ENCODE results near the gene DCDC1.
"Not testable (repeated sequence)": the region's sequence is repeated elsewhere in the genome, so short reads cannot be mapped to it uniquely, and the experiment has no call there.

Gene DCDC1

GRCh38 chr11:30985536-30985935, 384.0 kb downstream of the DCDC1 start:
- no peaks in the 10 kb centered on the region for H3K27me3 Mint-ChIP-seq (ENCODE audit: low read depth)
- H3K9me3 Mint-ChIP-seq, result no peaks in the 10 kb centered on the region
- no peaks in the 10 kb centered on the region for H3K36me3 Mint-ChIP-seq (ENCODE audit: low read depth)
- H3K4me1 Mint-ChIP-seq (ENCODE audit: low read depth), result no peaks in the 10 kb centered on the region
- H3K4me3 Mint-ChIP-seq, result no peak overlapping the region
- H3K27ac Mint-ChIP-seq, result no peak overlapping the region

DNA sequence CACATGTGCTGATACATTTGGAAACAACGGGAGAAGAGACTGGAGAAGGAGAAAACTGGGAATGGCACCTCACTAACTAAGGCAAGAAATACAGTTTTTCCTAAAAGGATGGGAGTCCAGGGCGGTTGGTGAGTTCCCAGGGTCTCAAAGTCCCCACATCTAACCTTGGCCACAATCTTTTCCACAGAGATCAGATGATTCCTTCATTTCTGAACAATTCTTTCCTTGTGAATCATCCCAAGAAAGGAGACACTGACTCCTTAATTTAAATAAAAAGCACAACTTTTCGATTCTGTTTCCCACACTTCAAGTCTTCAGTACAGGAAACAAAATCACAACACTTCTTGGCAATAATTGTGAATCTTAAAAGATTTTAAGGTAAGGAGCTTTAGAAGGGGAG, 384.7 kb downstream of the DCDC1 start:
- H3K4me3 Mint-ChIP-seq, result no peak overlapping the region
- H3K27me3 Mint-ChIP-seq (ENCODE audit: low read depth), result no peaks in the 10 kb centered on the region
- H3K36me3 Mint-ChIP-seq (ENCODE audit: low read depth), result no peaks in the 10 kb centered on the region
- H3K27ac Mint-ChIP-seq, result no peak overlapping the region
- H3K9me3 Mint-ChIP-seq, result no peaks in the 10 kb centered on the region
- H3K4me1 Mint-ChIP-seq (ENCODE audit: low read depth), result no peaks in the 10 kb centered on the region

DNA sequence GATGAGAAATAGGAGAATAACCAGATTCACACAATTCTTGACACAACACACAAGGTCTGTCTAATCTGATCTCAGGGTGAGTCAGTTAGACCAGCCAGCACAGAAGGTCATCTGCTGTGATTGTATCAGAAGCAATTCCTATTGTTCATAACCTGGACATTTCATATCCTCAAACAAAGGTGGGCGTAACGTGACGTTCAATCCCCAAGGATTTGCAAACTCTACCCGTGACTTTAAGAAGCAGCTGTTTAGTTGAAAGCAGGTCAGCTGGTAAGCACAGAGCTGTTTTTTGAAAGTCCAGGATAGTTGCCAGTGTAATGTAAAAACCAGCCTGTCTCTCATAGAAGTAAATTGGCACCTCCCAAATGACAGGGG, 385.1 kb downstream of the DCDC1 start:
- H3K27me3 Mint-ChIP-seq (ENCODE audit: low read depth), result no peaks in the 10 kb centered on the region
- H3K36me3 Mint-ChIP-seq (ENCODE audit: low read depth), result no peaks in the 10 kb centered on the region
- no peak overlapping the region for H3K27ac Mint-ChIP-seq
- H3K4me1 Mint-ChIP-seq (ENCODE audit: low read depth), result no peaks in the 10 kb centered on the region
- no peaks in the 10 kb centered on the region for H3K9me3 Mint-ChIP-seq
- no peak overlapping the region for H3K4me3 Mint-ChIP-seq

GRCh38 chr11:30983776-30984441, 385.6 kb downstream of the DCDC1 start:
- no peaks in the 10 kb centered on the region for H3K36me3 Mint-ChIP-seq (ENCODE audit: low read depth)
- H3K4me3 Mint-ChIP-seq, result no peak overlapping the region
- H3K27me3 Mint-ChIP-seq (ENCODE audit: low read depth), result no peaks in the 10 kb centered on the region
- no peak overlapping the region for H3K27ac Mint-ChIP-seq
- no peaks in the 10 kb centered on the region for H3K4me1 Mint-ChIP-seq (ENCODE audit: low read depth)
- no peaks in the 10 kb centered on the region for H3K9me3 Mint-ChIP-seq

DNA sequence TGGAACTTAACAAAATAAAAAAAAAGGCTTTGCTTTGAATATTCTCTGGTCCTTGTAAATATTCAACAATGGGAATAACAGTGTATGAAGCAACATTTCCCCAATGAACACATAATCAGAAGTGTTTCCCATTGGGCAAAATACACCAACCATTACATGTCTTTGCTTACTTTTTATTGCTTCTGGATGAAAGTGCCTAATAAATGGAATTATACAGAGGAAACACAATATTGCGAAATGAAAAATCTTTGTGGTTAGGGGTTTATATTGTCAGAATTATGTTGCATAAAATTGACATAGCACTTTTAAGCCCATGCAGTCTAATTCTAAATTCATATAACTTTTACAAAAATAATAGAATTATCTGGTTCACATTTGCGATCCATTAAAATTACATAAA, 386.4 kb downstream of the DCDC1 start:
- H3K27ac Mint-ChIP-seq, result no peak overlapping the region
- no peaks in the 10 kb centered on the region for H3K4me1 Mint-ChIP-seq (ENCODE audit: low read depth)
- H3K9me3 Mint-ChIP-seq, result no peaks in the 10 kb centered on the region
- H3K4me3 Mint-ChIP-seq, result no peak overlapping the region
- no peaks in the 10 kb centered on the region for H3K27me3 Mint-ChIP-seq (ENCODE audit: low read depth)
- H3K36me3 Mint-ChIP-seq (ENCODE audit: low read depth), result no peaks in the 10 kb centered on the region

DNA sequence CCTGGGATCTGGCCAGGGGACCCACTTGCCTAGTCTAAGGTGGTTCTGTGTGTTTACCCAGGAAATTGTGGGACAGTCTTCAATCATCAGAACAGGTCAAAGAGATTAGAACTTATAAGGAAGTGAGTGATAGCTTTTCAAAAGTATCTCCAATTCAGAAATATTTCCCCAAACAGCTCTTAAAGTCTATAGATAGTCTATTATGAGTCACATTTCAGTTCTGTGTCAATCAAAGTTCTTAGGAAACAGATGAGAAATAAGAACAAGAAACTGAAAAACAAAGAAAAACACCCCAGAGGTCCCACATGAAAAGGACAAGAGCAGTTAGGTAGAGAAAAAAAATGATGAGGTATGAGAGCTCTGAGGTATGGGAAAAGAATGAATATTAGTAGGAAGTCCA, 402.0 kb downstream of the DCDC1 start:
- Mint-ChIP-seq H3K4me3 (no peak overlapping the region), H3K27me3 (ENCODE audit: low read depth) (no peaks in the 10 kb centered on the region), H3K9me3 (peaks cover 19% of the 10 kb centered on the region), H3K36me3 (ENCODE audit: low read depth) (no peaks in the 10 kb centered on the region), H3K27ac (no peak overlapping the region), H3K4me1 (ENCODE audit: low read depth) (no peaks in the 10 kb centered on the region)

DNA sequence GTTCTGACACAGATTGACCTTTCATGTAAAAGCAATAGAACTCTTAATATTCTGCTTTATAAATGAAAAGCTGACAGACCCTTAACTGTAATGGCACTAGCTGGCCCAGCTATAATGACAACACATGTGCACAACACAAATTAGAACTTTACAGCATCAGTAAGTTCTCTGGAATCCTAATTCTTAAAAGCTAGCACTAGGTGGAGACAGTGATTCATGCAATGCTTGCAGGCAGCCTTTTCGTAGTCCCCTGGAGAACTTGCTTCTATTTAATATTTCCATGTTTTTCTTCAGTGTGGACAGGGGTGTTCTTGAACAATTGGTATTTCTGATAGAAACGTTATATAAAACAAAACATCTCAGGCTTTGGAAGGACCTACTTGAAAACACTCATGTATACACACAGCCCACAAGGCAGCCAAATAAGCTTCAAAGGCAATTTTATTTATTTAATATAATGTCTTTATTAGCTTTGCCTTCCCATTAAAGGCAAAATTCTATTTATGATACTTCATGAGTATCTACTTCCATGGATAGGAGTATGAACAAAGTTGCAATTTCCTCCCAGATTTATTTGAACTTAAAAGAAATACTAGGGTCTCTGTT, 409.0 kb downstream of the DCDC1 start:
- no peak overlapping the region for H3K4me3 Mint-ChIP-seq

GRCh38 chr11:30956751-30957150, 412.8 kb downstream of the DCDC1 start:
- Mint-ChIP-seq H3K27me3 (ENCODE audit: low read depth) (no peaks in the 10 kb centered on the region), H3K9me3 (no peaks in the 10 kb centered on the region), H3K27ac (no peak overlapping the region), H3K36me3 (ENCODE audit: low read depth) (no peaks in the 10 kb centered on the region), H3K4me1 (ENCODE audit: low read depth) (no peaks in the 10 kb centered on the region), H3K4me3 (no peak overlapping the region)

More for the DNA sequence above, 409.0 kb downstream of the DCDC1 start:
- no peaks in the 10 kb centered on the region for H3K4me1 Mint-ChIP-seq (ENCODE audit: low read depth)
- H3K9me3 Mint-ChIP-seq, result no peaks in the 10 kb centered on the region
- no peaks in the 10 kb centered on the region for H3K27me3 Mint-ChIP-seq (ENCODE audit: low read depth)
- no peaks in the 10 kb centered on the region for H3K36me3 Mint-ChIP-seq (ENCODE audit: low read depth)
- H3K27ac Mint-ChIP-seq, result no peak overlapping the region

GRCh38 chr11:30949838-30950237, 419.7 kb downstream of the DCDC1 start:
- Mint-ChIP-seq H3K27ac (no peak overlapping the region), H3K4me3 (no peak overlapping the region), H3K4me1 (ENCODE audit: low read depth) (no peaks in the 10 kb centered on the region), H3K36me3 (ENCODE audit: low read depth) (no peaks in the 10 kb centered on the region), H3K9me3 (peaks cover 3% of the 10 kb centered on the region), H3K27me3 (ENCODE audit: low read depth) (no peaks in the 10 kb centered on the region)

DNA sequence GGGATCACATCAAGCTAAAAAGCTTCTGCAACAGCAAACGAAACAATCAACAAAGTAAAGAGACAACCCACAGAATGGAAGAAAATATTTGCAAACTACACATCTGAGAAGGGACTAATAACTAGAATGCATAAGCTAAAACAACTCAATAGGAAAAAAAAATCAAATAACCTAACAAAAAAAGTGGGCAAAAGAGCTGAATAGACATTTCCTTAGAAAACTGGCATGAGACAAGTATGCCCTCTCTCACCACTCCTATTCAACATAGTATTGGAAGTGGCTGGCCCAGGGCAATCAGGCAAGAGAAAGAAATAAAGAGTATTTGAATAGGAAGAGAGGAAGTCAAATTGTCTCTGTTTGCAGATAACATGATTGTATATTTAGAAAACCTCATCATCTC, 421.8 kb downstream of the DCDC1 start:
- not testable (repeated sequence) for H3K4me1 Mint-ChIP-seq (ENCODE audit: low read depth); H3K9me3 Mint-ChIP-seq; H3K4me3 Mint-ChIP-seq; H3K27ac Mint-ChIP-seq; H3K36me3 Mint-ChIP-seq (ENCODE audit: low read depth); H3K27me3 Mint-ChIP-seq (ENCODE audit: low read depth)

DNA sequence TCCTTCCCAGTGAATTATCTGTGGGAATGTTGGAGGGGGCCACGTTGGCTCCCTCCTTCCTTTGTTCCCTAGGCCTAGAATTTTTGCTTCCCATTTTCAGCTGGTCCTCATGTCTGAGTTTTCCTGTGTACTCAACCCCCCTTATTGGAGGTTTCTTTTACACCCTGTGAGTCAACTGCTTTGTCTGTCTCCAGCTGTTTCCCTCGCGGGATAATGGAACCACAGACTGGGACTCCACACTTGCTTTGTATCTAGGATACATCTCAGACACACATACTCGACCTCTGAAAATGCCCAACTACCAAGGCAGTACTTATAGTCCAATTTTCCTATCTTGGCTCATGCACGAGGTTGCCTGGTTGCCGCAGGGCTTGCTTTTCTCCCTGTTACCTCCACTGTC, 430.7 kb downstream of the DCDC1 start:
- Mint-ChIP-seq H3K27ac (no peak overlapping the region), H3K27me3 (ENCODE audit: low read depth) (no peaks in the 10 kb centered on the region), H3K4me3 (no peak overlapping the region), H3K4me1 (ENCODE audit: low read depth) (no peaks in the 10 kb centered on the region), H3K9me3 (peaks cover 10% of the 10 kb centered on the region), H3K36me3 (ENCODE audit: low read depth) (no peaks in the 10 kb centered on the region)

GRCh38 chr11:30938171-30938570, 431.4 kb downstream of the DCDC1 start:
- H3K4me1 Mint-ChIP-seq (ENCODE audit: low read depth), result no peaks in the 10 kb centered on the region
- H3K27ac Mint-ChIP-seq, result no peak overlapping the region
- H3K4me3 Mint-ChIP-seq, result no peak overlapping the region
- H3K9me3 Mint-ChIP-seq, result peaks cover 10% of the 10 kb centered on the region
- no peaks in the 10 kb centered on the region for H3K27me3 Mint-ChIP-seq (ENCODE audit: low read depth)
- H3K36me3 Mint-ChIP-seq (ENCODE audit: low read depth), result no peaks in the 10 kb centered on the region

DNA sequence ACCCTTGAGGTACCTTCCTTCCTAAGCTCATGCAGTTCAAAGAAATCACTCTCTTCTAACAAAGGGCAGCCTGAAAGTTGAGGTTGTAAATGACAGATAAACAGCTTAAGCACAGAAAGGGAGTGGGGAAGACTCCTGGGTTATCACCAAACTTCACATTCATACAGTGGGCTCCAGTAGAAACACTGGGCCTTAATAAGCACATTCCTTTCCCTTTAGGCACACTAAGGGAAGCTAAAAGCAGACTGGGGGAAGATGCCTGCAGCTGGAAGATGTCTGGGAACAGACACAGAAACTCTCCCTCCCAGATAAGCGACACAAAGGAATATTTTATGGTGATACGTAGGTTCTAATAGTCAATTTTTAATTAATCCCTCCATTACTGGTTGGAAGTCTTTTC, 433.0 kb downstream of the DCDC1 start:
- Mint-ChIP-seq H3K9me3 (peaks cover 10% of the 10 kb centered on the region), H3K27me3 (ENCODE audit: low read depth) (no peaks in the 10 kb centered on the region), H3K4me1 (ENCODE audit: low read depth) (no peaks in the 10 kb centered on the region), H3K4me3 (no peak overlapping the region), H3K27ac (no peak overlapping the region), H3K36me3 (ENCODE audit: low read depth) (no peaks in the 10 kb centered on the region)

DNA sequence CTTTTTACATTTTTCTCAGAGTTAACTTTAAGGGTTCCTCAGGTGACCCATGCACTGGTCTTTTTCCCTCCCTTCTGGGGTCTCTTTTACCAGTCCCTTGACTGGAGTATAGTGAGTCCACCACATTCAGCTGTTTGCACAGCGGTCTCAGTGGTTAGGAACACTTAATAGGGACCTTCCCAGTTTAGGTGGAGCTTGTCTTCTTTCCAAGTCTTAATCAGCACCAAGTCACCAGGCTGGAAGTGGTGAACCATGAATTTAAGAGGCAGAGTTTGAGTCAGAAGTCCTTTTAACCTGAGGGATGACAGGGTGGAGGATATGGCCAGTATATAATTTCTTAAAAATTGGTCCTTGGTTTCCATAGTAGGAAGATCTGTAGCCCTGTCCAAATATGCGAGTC, 433.7 kb downstream of the DCDC1 start:
- no peaks in the 10 kb centered on the region for H3K36me3 Mint-ChIP-seq (ENCODE audit: low read depth)
- peaks cover 5% of the 10 kb centered on the region for H3K9me3 Mint-ChIP-seq
- H3K4me1 Mint-ChIP-seq (ENCODE audit: low read depth), result no peaks in the 10 kb centered on the region
- H3K27me3 Mint-ChIP-seq (ENCODE audit: low read depth), result no peaks in the 10 kb centered on the region
- H3K4me3 Mint-ChIP-seq, result no peak overlapping the region
- no peak overlapping the region for H3K27ac Mint-ChIP-seq

DNA sequence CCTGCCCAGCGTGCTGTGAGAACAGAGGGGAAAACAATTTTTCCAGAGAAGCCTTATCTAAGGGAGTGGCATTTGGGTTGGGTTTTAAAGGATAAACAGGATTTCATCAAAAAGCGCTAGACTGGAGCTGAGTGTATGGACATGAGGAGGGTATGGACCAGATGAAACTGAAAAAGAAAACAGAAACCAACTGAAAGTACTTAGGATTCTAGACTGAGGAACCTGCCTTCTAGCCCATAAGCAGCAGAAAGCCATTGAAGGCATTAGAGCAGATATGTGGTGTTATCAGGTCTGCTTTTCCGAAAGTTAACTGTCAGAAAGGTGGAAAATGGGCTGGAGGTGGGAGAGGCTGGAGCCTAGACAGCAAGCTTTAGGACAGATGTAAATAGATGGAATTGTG, 443.4 kb downstream of the DCDC1 start:
- Mint-ChIP-seq H3K9me3 (no peaks in the 10 kb centered on the region), H3K4me1 (ENCODE audit: low read depth) (no peaks in the 10 kb centered on the region), H3K27ac (no peak overlapping the region), H3K27me3 (ENCODE audit: low read depth) (no peaks in the 10 kb centered on the region), H3K36me3 (ENCODE audit: low read depth) (no peaks in the 10 kb centered on the region), H3K4me3 (no peak overlapping the region)

GRCh38 chr11:30921811-30922210, 447.7 kb downstream of the DCDC1 start:
- Mint-ChIP-seq H3K4me3 (no peak overlapping the region), H3K9me3 (no peaks in the 10 kb centered on the region), H3K27ac (no peak overlapping the region), H3K4me1 (ENCODE audit: low read depth) (no peaks in the 10 kb centered on the region), H3K27me3 (ENCODE audit: low read depth) (peaks cover 2% of the 10 kb centered on the region), H3K36me3 (ENCODE audit: low read depth) (no peaks in the 10 kb centered on the region)

Measured in T-helper 1 cell treated with Interleukin-12 subunit alpha and Interleukin-12 subunit beta and Interleukin-4 antibody, amounts not matched to agents 30 μg/mL and 1 μg/mL, for 36 hours (primary cell).